ENCODE results near the gene PI4KA.
"Not testable (repeated sequence)": the region's sequence is repeated elsewhere in the genome, so short reads cannot be mapped to it uniquely, and the experiment has no call there.

PI4KA gene

DNA sequence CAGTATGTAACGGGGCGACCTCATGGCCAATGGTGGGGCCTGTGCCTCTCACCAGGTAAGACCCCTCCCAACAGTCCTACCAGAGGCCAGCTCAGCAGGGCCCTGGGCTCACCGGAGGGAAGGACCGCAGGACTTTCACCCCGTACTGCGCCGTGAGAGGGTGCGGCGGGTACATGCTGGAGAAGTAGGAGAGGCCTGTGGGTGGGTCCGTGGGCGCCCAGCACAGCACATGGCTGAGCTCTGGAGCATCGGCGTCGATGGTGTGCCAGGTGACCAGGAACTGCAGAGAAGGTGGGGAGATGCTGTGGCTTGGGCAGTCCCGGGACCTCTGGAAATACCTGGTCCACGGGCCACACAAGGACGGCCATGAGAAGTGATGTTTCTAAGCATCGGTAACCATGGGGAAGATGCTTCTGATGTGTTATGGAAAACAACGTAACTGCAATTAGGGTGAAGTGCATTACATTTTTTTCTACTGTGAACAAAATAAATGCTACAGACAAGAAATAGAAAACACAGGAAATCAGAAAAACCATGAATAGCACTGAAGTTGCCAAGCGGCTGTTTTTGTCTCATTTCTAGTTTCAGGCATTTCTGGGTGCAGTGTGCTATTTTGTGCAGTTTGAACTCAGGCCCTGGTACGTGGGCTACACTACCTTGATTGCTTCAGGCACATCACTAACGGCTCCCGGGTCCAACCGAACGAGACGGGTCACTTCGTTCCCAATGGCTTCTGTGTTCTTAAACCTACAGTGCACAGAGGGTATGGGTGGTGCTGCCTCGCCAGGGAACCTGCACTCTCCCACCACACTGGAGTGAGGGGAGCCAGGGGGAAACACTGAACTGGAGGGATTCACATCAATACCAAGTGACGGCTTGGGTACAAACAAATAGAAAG is 131.2 kb downstream of the PI4KA start:
- TF ChIP-seq, protein P1, sequence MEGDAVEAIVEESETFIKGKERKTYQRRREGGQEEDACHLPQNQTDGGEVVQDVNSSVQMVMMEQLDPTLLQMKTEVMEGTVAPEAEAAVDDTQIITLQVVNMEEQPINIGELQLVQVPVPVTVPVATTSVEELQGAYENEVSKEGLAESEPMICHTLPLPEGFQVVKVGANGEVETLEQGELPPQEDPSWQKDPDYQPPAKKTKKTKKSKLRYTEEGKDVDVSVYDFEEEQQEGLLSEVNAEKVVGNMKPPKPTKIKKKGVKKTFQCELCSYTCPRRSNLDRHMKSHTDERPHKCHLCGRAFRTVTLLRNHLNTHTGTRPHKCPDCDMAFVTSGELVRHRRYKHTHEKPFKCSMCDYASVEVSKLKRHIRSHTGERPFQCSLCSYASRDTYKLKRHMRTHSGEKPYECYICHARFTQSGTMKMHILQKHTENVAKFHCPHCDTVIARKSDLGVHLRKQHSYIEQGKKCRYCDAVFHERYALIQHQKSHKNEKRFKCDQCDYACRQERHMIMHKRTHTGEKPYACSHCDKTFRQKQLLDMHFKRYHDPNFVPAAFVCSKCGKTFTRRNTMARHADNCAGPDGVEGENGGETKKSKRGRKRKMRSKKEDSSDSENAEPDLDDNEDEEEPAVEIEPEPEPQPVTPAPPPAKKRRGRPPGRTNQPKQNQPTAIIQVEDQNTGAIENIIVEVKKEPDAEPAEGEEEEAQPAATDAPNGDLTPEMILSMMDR (IDR thresholded peaks at IDR 0.05; ENCODE audit: extremely low read depth, insufficient read depth, missing control alignments), result no peak
- in situ Hi-C loops (cut with MboI; ENCODE audit: low pct_unique_long_range_greater_than_20kb, low sequenced_read_pairs, unreplicated experiment), result no loop called here

DNA sequence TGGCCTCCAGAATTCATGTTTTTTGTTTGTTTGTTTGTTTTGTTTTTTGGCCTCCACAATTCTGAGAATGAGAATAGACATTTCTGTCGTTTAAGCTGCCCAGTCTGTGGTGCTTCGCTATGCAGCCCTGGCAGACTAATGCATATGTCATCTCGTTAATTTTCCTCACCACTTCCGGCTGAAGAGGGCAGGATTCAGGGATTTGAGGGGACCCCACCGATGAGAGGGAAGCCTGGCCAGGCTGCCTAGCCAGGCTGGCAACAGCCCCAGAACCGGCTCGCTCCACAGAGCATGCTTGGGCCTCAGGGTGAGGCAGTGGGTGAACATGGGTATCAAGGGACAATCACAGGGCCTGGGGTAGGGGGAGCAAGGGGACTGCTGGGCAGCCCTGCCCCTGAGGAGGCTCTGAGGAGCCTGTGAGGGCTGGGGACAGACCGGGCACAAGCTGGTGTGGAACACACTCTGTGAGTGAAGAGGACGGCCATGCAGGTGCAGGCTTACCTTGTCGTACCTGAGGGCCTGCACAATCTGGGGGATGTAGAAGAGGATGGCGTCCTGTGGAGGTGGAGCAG is 132.5 kb downstream of the PI4KA start:
- TF ChIP-seq, protein P1 (IDR thresholded peaks at IDR 0.05; ENCODE audit: extremely low read depth, insufficient read depth, missing control alignments), result no peak
- no peak for DNase-seq (ENCODE audit: low spot score)
- in situ Hi-C loops (cut with MboI; ENCODE audit: low pct_unique_long_range_greater_than_20kb, low sequenced_read_pairs, unreplicated experiment), result no loop called here

More for the DNA sequence above, 131.2 kb downstream of the PI4KA start:
- no peak for DNase-seq (ENCODE audit: low spot score)

DNA sequence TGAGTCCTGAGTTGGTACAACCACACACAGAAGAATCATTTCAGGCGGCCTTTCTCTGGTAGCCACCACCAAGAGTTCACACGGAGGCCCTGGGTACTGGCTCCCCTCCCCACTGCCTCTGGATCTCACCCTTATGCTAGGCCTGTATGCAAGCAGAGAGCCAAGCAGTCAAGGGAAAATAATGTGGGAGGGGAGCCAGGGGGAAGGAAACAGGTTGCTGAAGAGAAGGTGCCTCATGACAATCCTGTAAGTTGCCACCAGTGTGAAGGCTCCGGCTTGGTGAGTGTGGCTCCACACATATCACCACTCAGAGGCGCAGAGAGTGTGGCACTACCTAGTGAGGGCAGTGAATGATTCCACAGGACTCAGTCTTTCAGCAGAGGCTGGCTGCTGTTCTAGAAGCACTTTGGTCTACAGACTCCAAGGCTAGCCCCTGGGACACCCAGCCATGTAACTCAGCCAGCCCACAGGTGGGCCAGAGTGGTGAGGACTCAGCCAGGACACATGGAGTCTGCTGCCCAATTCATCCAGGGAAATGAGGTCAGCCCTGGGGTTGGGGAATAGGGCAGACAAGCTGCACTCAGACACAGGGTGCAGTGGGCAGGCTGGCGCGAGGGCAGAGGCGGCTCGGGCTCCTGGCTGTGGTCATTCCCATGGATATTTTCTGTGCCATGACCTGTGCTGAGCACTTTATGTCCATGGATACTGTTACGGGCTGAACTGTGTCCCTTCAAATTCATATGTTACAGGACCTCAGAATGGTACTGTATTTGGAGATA is 133.7 kb downstream of the PI4KA start:
- in situ Hi-C loops (cut with MboI; ENCODE audit: low pct_unique_long_range_greater_than_20kb, low sequenced_read_pairs, unreplicated experiment), result no loop called here
- TF ChIP-seq, protein P1 (IDR thresholded peaks at IDR 0.05; ENCODE audit: extremely low read depth, insufficient read depth, missing control alignments), result no peak
- DNase-seq (ENCODE audit: low spot score), result no peak

DNA sequence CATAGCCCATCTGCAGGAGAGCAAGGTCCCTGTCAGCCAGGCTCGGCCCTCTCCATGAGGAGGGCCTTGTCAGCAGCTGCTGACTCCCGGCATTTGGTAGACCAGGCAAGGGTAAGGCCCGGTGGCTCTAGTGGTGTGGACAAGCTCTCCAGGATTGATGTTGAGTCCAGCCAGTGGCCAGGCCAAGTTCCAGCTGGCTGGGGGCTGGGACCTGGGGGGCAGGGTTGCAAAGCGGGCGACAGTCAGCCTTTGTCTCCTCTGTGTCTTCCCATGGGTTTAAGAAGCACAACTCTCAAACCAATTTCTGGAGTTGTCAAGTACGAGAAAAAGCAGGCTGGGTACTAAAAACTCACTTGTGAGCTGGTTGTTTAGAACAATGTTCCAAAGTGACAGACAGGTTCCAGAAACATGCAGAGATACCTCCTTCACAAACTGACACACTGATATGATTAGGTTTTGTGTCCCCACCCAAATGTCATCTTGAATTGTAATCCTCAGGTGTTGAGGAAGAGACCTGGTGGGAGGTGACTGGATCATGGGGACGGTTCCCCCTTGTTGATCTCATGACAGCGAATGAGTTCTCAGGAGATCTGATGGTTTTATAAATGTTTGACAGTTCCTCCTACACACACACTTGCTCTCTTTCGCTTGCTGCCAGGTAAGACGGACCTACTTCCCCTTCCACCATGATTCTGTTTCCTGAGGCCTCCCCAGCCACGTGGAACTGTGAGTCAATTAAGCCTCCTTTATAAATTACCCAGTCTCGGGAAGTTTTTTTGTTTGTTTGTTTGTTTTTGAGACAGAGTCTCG is 137.0 kb downstream of the PI4KA start:
- in situ Hi-C loops (cut with MboI; ENCODE audit: low pct_unique_long_range_greater_than_20kb, low sequenced_read_pairs, unreplicated experiment), result no loop called here
- TF ChIP-seq, protein P1 (IDR thresholded peaks at IDR 0.05; ENCODE audit: extremely low read depth, insufficient read depth, missing control alignments), result no peak
- no peak for DNase-seq (ENCODE audit: low spot score)

DNA sequence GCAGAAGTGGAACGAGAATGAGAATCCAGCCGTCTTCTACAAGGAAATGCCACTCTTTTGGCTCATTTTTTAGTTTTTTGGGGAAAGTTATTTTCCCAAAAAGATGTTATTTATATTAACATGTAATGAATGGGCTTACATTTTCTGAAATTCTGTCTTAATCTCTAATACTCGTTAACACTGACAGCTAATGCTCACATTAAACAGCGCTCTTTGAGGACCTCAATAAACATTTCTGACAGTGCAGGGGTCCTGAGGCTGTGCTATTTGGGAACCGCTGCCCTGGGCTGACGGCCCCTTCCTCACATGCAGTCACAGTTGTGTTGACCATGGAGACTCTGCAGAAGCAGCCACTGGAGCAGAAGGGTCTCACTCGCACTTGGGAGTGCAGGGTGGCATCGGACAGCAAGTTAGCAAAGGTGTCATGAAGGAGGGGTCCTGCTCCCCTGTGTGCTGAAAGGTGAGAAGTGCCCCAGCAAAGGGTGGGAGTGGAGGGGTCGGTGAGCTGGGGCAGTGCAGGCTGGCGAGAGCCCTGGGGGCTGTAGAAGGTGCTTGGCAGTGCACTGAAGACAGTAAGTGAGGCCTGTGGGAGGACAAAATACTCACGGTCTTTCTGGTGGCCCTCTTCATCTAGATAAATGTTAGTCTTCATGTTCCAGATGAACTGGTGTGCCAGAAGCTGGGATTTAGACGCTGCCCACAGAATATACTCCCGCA is 137.8 kb downstream of the PI4KA start:
- no peak for DNase-seq (ENCODE audit: low spot score)
- TF ChIP-seq, protein P1 (IDR thresholded peaks at IDR 0.05; ENCODE audit: extremely low read depth, insufficient read depth, missing control alignments), result no peak
- in situ Hi-C loops (cut with MboI; ENCODE audit: low pct_unique_long_range_greater_than_20kb, low sequenced_read_pairs, unreplicated experiment), result no loop called here

DNA sequence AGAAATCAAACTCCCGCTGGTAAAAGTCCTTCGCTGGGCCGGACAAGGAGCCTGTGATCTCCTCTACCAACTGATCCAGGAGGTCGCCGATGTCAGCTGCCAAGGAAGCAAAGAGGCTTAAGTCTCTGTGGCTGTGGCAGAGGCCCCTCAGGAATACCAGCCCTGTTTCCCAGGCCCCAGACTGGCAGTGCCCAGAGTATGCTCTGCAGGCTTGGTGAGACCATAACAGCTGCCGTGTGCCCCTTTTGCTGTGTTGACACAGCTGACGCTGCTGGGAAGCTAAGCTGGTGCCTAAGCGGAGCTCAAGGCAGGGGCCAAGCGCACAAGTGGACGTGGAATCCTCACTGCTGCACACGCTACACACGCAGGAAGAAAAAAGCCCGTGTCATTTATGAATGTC is 139.9 kb downstream of the PI4KA start:
- DNase-seq (ENCODE audit: low spot score), result not testable (repeated sequence)

DNA sequence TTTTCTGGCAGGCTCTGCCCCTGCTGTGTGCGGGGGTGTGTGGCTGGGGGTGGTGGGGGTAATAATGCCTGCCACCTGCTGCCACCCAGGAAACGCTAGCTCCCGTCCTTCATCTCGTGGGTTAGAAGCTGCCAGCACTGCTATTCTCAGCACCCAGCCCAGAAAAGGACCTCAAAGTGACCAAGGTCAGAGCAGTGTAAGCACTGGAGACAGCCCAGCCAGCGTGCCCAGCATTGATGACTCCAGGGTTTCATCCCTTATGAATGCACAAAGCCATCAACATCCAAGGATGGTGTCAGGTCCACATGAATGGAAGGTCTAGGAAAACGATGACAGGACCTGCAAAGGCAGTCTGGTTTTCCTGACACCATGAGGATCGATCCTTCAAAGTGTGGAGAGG is 140.6 kb downstream of the PI4KA start:
- in situ Hi-C loops (cut with MboI; ENCODE audit: low pct_unique_long_range_greater_than_20kb, low sequenced_read_pairs, unreplicated experiment); DNase-seq (ENCODE audit: low spot score): not testable (repeated sequence)

More for the DNA sequence above, 139.9 kb downstream of the PI4KA start:
- in situ Hi-C loops (cut with MboI; ENCODE audit: low pct_unique_long_range_greater_than_20kb, low sequenced_read_pairs, unreplicated experiment), result not testable (repeated sequence)

GRCh38 chr22:20717213-20717866 is 141.3 kb downstream of the PI4KA start:
- in situ Hi-C loops (cut with MboI; ENCODE audit: low pct_unique_long_range_greater_than_20kb, low sequenced_read_pairs, unreplicated experiment); DNase-seq (ENCODE audit: low spot score): not testable (repeated sequence)

GRCh38 chr22:20713116-20713515 is 145.5 kb downstream of the PI4KA start:
- in situ Hi-C loops (cut with MboI; ENCODE audit: low pct_unique_long_range_greater_than_20kb, low sequenced_read_pairs, unreplicated experiment); DNase-seq (ENCODE audit: low spot score): not testable (repeated sequence)

Measured in GM13977 (cell line).